Cardiac muscle cell (in vitro differentiated cells and primary cell): ENCODE results near the gene NAGS. TPM values are rescaled to one million over a fixed set of nuclear protein-coding genes. Genes with fewer than 3 reads are reported as not detected.
"Not testable (repeated sequence)": the region's sequence is repeated elsewhere in the genome, so short reads cannot be mapped to it uniquely, and the experiment has no call there.

ENCODE experiments used
- DNase-seq, 2 donors: peaks; one replicate each; pipeline versions ENCODE4 v3.0.0 to v3.0.0-alpha.2; 2010 to 2017; ENCODE audit warnings: low read depth in 1 of 2, low spot score in 1 of 2
- H3K27ac ChIP-seq: fragments of 200-600 bp; sonication (generic); 2 replicates; pipeline ENCODE4 v1.5.1; 2016
- H3K27me3 ChIP-seq: fragments of 200-600 bp; sonication (generic); 2 replicates; pipeline ENCODE4 v1.6.0; 2016; ENCODE audit warnings: control low read depth
- H3K36me3 ChIP-seq: fragments of 200-600 bp; sonication (generic); 2 replicates; pipeline ENCODE4 v1.5.1; 2016; ENCODE audit warnings: control low read depth
- H3K4me1 ChIP-seq: fragments of 200-600 bp; sonication (generic); 2 replicates; pipeline ENCODE4 v1.8.1; 2017; ENCODE audit warnings: low read depth, mild to moderate bottlenecking, mixed run types
- H3K4me3 ChIP-seq: fragments of 200-600 bp; sonication (generic); 2 replicates; pipeline ENCODE4 v1.5.1; 2016; ENCODE audit warnings: mild to moderate bottlenecking
- H3K9me3 ChIP-seq: fragments of 200-600 bp; sonication (generic); 2 replicates; pipeline ENCODE4 v1.5.1; 2017; ENCODE audit warnings: low read depth, mild to moderate bottlenecking, control low read depth
- CTCF ChIP-seq: IDR thresholded peaks from 2 replicates; pipeline ENCODE4 v1.5.1; 2012; ENCODE audit warnings: low read depth, mild to moderate bottlenecking, low read length
- polyA plus RNA-seq: library from polyadenylated mRNA; unstranded; fragments of >200 nt; fragmentation: Nextera tagmentation; extraction: Ambion mirVana; gene quantifications from 2 replicates; pipeline ENCODE4 v1.2.1, GENCODE V29; 2016
- total RNA-seq: library from RNA; depleted of rRNA; stranded (reverse); fragments of >200 nt; gene quantifications from 2 replicates; pipeline ENCODE4 v1.2.3, GENCODE V29; 2016

The NAGS gene
- total and polyA plus RNA-seq, 2 experiments from 2014 or later = 5.1 to 6.1 TPM

DNA sequence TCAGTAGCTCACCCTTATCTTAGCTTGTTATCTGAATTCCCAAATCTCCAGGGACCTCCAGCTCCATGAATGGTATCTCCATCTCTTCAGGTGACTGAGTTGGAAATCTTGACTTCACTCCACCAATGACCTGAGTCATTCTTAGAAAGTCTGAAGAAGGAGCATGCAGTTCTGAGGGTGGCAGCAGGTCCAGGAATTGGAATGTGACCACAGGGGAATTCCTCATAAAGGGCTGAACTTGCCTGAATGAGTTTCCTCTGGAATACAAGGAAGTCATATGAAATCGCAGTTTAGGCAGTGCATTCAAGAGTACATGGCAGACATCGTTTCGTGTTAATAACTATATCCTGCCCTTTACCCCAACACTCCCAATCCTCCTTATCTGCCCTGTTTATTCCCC lies 38.1 kb upstream of the NAGS start:
- no peaks in the 10 kb centered on the region for H3K9me3 ChIP-seq
- H3K27me3 ChIP-seq = no peaks in the 10 kb centered on the region
- no peak for DNase-seq
- no peaks in the 10 kb centered on the region for H3K36me3 ChIP-seq
- no peak overlapping the region for H3K4me3 ChIP-seq
- no peak overlapping the region for H3K27ac ChIP-seq
- TF ChIP-seq CTCF = no peak
- no peaks in the 10 kb centered on the region for H3K4me1 ChIP-seq

DNA sequence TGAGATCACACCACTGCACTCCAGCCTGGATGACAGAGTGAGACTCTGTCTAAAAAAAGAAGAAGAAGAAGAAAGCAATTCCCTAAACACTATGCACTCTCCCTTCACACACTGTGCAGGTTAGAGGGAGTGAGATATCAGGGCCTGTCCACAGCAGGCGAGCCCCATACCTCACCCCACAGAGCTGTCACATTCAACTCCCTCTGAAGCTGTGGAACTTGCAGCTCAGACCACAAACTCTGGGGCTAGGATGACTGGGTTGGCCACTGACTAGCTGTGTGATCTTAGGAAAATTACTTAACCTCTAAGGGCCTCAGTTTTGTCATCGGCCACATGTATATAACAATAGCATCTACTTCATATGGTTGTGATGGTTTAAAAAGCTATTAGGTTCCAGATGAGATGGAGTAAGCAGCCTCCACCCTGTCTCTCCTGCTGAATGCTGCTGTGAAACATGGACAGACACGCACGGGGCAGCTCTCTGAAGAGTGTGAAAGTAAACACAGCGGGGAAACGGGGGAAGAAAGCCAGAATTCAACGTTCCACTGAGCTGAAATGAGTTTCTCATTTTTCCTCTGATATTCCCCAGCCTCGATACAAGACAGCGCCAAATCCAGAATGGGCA lies 37.1 kb upstream of the NAGS start:
- DNase-seq = no peak
- H3K36me3 ChIP-seq = no peaks in the 10 kb centered on the region
- no peaks in the 10 kb centered on the region for H3K4me1 ChIP-seq
- no peak overlapping the region for H3K4me3 ChIP-seq
- H3K9me3 ChIP-seq = no peaks in the 10 kb centered on the region
- H3K27me3 ChIP-seq = no peaks in the 10 kb centered on the region
- no peak overlapping the region for H3K27ac ChIP-seq
- no peak for TF ChIP-seq CTCF

DNA sequence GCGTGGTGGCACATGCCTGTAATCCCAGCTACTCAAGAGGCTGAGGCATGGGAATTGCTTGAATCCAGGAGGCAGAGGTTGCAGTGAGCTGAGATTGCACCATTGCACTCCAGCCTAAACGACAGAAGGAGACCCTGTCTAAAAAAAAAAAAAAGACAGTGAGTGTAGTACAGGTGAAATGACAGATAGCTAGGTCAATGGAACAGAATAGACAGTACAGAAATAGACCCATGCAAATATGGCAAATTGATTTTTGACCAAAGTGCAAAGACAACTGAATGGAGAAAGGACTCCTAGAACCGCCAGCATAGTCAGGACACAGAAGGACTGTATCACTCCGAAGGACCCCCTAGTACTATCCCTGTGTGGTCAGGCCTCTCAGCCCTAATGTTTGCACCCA lies 34.1 kb upstream of the NAGS start:
- Histone ChIP-seq H3K4me1 (no peaks in the 10 kb centered on the region), H3K9me3 (no peaks in the 10 kb centered on the region), H3K4me3 (no peak overlapping the region), H3K27me3 (no peaks in the 10 kb centered on the region), H3K27ac (no peak overlapping the region), H3K36me3 (no peaks in the 10 kb centered on the region)
- no peak for TF ChIP-seq CTCF
- DNase-seq = no peak

GRCh38 chr17:43971436-43971835 lies 33.0 kb upstream of the NAGS start:
- H3K27ac ChIP-seq, H3K4me1 ChIP-seq, H3K9me3 ChIP-seq, H3K27me3 ChIP-seq, H3K4me3 ChIP-seq, H3K36me3 ChIP-seq, DNase-seq: not testable (repeated sequence)

DNA sequence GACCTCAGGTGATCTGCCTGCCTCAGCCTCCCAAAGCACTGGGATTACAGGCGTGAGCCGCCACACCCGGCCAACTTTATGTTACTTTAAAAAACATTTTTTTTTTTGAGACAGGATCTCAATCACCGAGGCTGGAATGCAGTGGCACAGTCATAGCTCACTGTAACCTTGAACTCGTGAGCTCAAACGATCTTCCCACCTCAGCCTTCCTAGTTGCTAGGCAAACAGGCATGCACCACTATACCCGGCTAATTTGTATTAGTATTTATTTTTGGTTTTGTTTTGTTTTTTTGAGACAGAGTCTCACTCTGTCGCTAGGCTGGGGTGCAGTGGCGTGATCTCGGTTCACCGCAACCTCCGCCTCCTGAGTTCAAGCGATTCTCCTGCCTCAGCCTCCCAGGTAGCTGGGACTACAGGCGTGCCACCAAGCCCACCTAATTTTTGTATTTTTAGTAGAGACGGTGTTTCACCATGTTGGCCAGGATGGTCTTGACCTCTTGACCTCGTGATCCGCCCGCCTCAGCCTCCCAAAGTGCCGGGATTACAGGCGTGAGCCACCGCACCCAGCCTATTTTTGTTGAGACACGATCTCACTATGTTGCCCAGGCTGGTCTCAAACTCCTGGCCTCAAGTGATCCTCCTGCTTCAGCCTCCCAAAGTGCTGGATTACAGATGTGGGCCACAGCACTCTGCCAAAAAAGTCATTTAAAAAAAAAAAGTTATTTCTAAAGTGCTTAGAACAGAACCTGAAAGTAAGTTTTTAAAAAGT lies 31.8 kb upstream of the NAGS start:
- H3K27me3 ChIP-seq, H3K27ac ChIP-seq, H3K4me3 ChIP-seq, H3K36me3 ChIP-seq, H3K9me3 ChIP-seq, H3K4me1 ChIP-seq, DNase-seq: not testable (repeated sequence)

DNA sequence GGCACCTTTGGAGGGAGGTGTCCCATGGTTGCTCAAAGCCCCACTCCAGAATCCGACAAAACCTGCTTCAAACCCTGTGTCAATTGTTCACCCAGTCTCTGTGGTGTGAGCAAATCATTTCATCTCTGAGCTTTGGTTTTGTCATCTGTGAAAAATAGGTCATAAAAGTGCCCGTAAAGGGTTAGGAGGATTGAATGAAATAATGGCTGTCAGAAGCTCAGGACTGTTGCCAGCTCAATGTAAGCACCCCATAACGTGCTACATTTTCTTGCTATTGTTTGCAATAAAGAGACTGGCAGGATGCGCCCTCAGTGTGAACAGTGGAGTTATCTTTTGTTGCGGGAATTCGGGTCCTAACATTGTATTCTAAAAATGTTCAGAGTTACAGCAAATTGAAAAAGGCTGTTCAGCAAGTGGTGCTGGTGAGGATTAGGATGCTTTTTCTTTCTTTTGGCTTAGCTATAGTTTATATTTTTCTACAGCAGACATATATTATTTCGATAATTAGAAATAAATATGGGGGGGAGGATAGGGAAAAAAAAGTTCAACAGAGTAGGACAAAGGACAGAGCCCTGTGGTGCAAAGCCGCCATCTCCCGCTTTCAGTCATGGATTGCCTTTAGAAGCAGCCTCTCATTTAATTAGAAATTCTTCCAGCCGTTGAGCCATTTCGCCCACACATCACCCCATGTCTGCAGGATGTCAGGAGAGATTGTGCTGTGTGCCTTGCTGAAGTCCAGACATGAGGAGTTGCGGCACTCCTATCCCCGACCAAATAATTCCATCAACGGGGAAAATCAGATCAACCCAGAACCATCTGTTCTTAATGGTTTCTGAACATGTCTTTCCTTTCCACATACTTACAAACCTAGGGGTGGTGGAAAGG lies 29.8 kb upstream of the NAGS start:
- DNase-seq = no peak
- H3K27me3 ChIP-seq = peaks cover 17% of the 10 kb centered on the region
- no peaks in the 10 kb centered on the region for H3K4me1 ChIP-seq
- no peaks in the 10 kb centered on the region for H3K9me3 ChIP-seq
- TF ChIP-seq CTCF = no peak
- no peaks in the 10 kb centered on the region for H3K36me3 ChIP-seq
- H3K27ac ChIP-seq = no peak overlapping the region
- no peak overlapping the region for H3K4me3 ChIP-seq
